Activated CD8-positive, alpha-beta memory T cell treated with anti-CD3 and anti-CD28 coated beads, Interleukin-2, amount 50 U/mL, for 48 hours (primary cell): Measurements from ENCODE around the gene CELF6.
A peak's percentile ranks its signal among the peaks of the same experiment; 100 is the strongest.
"Not testable (repeated sequence)": the region's sequence is repeated elsewhere in the genome, so short reads cannot be mapped to it uniquely, and the experiment has no call there.

Source experiments
- DNase-seq: peaks from one replicate; pipeline ENCODE4 v3.0.0-alpha.2; 2020

CELF6 gene

DNA sequence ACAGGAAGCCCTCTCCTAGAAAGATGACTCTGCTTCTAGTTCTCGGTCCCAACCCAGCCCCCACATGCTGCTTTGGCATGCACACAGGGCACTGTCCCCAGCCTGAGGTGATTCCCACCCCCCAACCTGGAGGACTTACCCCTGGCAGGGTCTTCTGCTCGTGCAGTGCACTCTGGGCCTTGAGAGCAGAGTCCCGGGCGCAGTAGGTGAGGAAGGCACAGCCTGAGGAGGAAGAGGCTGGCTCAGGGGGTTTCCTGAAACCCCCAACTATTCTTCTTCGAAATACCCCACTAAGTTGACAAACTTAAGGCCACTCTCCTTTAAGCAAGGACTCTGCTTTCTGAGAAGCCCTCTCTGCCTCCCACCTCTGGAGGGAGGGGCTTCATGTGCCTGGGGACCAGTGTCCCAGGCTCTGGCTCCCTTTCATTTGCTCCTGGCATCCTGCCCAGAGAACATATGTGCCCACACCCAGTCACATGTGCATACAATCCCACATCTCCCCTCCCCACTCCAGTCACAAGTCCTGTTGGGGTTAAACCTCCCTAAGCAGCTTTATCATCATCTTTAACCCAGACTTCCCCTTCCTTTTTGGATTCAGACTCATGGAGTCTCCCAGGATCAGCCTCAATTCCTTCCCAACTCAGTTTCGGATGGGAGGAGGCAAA lies 4.1 kb downstream of the CELF6 start:
- DNase-seq = no peak

DNA sequence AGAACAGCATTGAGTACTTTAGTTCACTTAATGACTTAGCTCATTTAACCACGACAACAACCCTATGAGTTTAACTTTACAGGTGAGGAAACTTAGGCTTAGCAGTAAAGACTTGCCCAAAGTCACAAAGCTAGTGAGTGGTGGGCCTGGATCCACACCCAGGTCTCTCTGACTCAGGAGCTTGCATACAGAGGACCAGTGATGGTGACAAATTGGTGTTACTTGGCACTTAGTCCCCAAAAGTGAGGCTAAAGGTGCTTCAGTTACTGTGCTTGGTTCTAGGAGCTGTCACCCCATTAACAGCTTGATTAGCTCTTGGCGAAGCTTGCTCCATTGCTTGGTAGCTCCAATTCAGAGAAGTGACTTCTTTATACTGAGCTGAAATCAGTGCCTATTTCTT lies 6.1 kb downstream of the CELF6 start:
- no peak for DNase-seq

DNA sequence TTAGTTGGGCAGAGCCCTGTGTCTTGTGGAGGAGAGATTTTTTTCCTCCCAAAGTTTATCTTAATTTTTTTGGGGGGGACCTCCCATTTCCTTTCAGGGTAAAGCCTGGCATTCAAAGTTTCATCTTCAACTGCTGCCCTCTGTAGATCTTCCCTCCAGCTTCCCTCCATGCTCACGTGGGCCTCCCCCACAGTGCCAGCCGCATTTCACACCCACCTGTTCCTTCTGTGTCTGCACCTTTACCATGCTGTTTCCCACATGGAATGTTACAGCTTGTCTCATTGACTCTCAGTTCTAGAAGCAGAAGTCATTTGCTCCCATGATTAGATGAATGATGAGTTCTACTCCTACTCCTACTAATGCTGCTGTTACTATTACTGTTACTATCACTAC lies 6.5 kb downstream of the CELF6 start:
- no peak for DNase-seq

DNA sequence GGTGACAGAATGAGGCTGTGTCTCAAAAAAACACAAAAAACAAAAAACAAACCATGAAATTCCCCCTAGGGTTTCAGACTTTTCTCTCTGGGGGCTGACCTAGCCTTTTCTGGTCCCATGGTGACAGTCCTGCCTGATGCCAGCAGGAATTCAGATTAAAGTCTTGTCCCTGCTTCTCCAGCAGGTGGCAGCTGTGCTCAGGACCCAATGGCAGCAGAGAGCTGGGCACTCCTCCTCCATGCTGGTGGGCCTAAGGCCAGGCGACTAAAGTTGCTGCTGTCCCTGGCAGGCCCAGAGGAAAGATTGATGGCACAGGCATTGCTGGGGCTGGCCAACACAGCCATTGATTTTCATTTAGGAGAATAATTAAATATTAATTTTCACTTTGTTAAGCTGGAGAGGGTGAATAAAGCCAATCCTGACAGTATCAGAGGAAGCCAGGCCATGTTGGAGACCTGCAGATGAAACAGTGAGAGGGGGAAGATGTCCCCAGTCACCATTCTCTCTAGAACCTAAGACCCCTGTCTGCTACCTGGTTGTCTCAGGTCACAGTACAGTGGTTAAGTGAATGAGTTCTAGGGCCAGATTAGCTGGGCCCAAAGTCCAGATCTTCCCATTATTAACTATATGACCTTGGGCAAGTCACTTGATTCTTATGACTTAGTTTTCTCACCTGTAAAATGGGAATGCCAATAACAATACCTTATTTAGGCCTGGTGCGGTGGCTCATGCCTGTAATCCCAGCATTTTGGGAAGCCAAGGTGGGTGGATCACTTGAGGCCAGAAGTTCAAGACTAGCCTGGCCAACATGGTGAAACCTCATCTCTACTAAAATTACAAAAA lies 7.1 kb downstream of the CELF6 start:
- DNase-seq = peak; percentile 75

DNA sequence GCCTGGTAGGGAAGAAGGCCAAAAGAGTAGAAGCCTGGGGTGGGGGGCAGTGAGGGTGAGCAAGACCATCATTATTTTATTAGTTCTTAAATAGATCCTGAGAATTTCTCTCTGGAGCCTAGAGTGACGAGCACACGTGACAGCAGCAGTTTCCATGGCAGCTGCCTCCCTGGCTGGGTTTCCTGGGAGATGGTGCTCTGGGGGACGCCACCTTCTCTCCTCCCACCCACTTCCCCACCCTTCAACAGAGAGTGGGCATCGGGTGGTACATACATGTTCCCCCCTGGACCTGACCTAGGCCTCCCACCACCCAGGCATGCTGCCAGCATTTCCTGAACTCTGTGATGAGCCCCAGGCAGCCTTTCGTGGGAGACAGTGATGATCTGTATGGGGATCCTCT lies 12.9 kb downstream of the CELF6 start:
- no peak for DNase-seq

GRCh38 chr15:72306211-72306785 lies 13.7 kb downstream of the CELF6 start:
- peak; percentile 49 for DNase-seq

DNA sequence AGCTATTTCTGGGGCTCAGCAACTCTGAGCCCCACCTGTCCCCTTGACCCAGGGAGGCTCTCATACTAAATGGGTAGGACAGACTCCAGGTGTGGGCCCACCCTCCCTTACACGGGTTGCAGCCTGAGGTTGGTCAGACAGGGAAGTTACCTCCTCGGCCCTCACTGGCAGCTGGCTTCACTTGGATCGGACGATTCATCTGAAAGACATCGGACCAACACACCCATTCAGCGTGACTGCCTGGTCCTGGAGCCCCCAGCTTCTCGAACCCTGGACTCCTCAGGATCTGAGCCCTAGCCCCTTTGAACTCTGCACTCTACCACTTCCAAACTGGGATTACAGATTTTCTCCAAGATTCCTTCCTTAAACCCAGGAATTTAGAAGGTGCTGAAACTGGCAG lies 15.4 kb downstream of the CELF6 start:
- peak; percentile 39 for DNase-seq

GRCh38 chr15:72302955-72303354 lies 17.0 kb downstream of the CELF6 start:
- DNase-seq = peak; percentile 20

DNA sequence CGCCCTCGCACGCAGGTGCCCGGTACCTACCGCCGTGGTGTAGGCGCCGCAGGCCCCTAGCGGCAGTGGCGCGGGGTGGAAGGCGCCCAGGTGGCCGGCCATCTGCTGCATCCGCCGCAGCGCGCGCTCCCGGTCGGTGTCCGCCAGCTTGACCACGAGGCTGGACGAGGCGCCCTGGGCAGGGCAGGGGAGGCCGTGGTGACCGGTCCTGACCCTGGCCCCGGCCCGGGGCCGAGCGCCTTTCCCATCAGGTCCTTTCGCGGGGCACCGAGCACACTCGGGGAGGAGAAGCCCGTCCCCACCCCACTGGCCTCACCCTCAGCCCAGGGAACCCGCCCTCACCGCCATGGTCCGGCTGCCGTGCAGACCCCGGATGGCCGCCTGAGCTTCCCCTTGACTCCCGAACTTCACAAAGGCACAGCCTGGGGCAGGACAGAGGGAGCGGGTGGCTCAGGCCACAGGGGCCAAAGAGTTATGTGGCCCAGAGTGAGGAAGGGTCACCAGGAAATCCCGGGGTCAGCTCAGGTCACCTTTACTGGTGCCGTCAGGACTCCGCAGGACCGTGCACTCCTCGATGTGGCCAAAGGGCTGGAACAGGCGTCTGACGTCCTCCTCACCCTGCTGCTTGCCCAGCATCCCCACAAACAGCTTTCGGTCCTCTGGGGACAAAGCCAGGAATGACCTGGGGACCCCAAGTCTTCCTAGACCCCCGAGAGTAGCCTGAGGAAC lies 30.2 kb downstream of the CELF6 start:
- no peak for DNase-seq

DNA sequence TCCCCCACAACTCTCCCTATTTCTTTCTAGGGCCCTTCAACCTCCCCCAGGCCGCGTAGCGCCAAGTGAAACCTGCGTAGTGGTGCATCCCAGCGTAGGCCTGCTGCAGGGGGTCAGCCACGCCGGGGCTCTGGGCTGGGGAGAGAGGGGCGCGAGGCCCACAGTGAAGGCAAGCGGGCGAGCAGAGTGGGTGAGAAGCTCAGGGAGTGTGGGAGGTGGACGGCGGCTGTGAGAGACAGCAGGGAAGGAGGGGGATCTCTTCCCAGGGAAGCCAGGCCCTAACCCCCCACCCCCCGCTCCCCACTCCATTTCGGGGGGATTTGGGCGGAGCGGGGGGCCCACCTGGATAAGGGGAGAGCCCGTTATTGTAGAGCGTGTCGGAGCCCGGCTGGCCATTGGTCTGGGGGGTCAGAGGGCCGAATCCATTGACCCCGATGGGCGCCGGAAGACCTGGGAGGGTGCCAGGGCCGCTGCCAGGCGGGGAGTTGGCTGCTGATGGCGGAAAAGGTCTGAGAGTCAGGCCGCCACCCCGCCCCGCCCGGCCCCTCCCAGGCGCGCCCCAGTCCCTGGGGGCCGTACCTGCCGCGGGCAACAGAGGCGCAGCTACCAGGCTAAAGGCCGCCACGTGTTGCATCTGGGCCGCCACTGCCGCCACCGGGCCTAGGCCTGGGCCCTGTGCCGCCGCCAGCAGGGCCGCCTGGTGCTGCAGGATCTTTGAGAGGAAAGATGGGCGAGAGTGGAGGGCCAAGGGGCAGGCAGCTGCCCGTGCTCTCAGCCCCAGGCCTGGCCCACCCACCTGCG lies 31.0 kb downstream of the CELF6 start:
- DNase-seq = peak; percentile 12

GRCh38 chr15:72285927-72286516 lies 33.9 kb downstream of the CELF6 start:
- peak; percentile 68 for DNase-seq

DNA sequence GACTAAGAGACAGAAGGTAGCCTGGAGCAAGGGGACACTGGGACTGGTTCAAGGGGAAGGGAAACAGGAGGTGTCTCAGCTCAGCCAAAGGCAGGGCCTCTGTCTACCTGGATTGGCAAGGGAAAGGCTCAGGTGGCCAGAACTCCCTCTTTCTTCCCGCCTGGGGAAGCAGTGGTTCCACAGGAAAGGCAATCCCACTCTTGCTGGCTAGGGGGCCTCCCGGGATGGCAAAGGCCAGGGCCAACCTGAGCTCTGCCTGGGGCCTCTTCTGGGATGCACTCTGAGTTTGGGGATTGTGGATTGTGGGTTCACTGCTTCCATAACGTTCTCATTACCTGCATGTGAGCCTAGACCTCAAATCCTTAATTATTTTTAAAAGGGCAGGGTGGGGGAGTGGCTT lies 34.6 kb downstream of the CELF6 start:
- DNase-seq = no peak

GRCh38 chr15:72284781-72285180 lies 35.2 kb downstream of the CELF6 start:
- DNase-seq = no peak

DNA sequence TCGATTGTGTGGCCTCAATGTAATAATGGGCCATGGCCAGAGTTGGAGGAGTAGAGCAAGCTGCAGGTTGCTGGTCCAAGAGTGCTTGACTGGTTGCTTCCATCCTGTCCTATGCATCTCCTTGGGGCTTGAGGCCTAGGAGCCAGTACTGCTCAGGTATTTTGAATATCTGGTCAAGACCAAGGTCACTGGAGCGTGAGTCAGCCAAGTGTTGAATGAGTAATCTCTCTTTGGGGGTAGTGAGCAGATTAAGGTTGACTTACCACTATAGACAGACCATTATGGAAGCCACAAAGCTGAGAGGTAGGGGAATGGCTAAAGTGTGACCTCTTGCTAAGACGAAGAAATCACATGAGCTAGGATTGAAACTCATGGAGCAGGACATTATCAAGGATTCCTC lies 38.2 kb downstream of the CELF6 start:
- DNase-seq = no peak

DNA sequence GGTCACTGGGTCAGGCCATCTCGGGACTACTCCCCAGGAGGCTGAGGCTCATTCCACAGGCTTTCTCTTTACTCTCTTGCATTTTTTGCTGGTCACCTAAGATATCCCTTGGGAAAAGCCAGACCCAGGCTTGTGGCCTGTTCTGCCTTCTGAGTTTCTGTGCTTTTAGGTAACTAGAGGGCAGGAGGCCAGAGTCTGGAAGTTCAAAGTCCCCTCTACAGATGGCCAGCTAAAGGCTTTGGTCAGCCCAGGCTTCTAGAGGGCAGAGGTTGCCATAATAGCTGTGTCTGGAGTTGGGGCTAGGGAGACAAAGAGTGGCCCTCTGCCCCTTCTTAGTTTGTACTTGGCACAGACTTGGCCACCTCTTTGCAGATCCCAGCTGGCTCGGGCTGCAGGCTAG lies 39.2 kb downstream of the CELF6 start:
- no peak for DNase-seq

GRCh38 chr15:72278737-72279136 lies 41.2 kb downstream of the CELF6 start:
- DNase-seq = no peak

DNA sequence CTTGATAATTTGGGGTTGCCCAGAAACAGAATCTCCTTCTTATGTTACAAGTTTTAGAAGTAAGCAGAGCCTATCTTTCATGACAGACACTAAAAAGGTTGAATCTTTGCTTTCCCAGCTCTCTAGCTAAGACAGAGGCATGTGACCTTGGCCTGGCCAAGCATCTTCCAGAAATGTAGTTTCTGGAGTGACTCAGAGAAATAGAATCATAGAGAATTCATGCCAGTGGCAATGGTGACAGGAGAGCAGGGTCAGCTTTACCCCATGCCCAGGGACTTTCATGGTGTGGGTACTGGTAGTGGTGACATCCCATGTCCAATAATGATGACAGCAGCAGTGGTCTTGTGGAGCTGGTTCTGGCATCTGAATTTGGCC lies 43.6 kb downstream of the CELF6 start:
- no peak for DNase-seq

DNA sequence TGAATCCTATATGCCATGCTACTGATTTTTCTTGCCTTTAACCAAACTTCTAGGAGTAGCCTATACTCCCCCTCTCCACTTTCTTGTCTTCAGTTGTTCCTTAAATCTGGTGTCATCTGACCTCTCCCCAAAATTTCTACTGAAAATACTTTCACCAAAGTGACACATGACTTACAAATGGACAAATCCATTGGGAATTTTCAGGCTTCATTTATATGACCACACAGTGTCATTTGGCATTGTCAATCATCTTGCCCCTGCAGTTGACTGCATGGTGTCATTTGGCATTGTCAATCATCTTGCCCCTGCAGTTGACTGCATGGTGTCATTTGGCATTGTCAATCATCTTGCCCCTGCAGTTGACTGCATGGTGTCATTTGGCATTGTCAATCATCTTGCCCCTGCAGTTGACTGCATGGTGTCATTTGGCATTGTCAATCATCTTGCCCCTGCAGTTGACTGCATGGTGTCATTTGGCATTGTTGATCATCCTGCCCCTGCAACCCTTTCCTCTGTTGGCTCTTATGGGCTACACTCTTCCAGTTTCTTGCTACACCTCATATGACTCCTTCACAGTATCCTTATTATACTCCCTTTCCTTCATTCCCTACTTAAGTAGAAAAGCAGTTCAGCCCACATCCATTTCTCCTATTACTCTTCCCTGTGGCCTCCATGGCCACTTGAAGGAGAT lies 44.2 kb downstream of the CELF6 start:
- DNase-seq = not testable (repeated sequence)

DNA sequence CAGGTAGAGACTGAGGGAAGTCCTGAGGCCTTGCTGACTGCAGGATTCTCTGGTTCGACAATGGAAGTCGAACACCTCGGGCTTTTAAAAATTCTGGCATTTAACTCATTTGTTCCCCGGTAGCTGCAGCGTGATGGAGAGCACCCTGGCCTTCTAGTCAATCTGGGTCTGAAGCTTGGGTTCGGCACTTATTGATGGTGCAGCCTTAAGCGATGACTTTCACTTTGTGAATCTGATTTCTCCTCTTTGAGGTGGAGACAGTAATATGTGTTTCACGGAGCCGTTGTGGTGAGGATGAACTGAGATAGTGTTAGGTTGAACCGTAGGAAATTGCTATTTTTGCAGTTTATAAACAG lies 47.0 kb downstream of the CELF6 start:
- no peak for DNase-seq

GRCh38 chr15:72272213-72272996 lies 47.6 kb downstream of the CELF6 start, which contains the start of gene PARP6:
Gene PARP6, minus strand, starts transcription at chr15:72272554. Its CDS starts 5,077 bp downstream, at chr15:72267477.
- peak; percentile 98 for DNase-seq

- no peak for DNase-seq
These were observed 48.1 kb downstream of the CELF6 start for GRCh38 chr15:72271895-72272212.
